ENCODE measurements around the gene HSPA2.
"Not testable (repeated sequence)": the region's sequence is repeated elsewhere in the genome, so short reads cannot be mapped to it uniquely, and the experiment has no call there.

HSPA2 gene

DNA sequence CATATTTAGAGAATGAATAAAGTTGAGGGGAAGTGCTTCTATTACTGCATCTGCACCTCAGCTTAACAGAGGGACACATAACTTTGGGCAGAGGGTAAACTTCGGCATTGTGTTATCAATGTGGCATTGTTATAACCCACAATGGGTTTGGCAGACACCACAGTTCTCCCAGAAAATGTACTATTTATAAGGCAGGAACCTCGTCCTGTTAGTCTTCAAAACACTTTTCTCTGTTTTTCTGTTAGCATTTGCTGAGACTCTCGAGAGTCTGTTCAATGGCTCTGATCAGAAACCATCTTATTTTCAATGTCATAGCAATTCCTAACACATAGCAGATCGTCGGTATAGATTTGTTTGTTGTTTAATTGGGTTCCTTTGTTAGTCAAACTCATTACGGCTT, 23.2 kb downstream of the HSPA2 start:
- no peak for DNase-seq

DNA sequence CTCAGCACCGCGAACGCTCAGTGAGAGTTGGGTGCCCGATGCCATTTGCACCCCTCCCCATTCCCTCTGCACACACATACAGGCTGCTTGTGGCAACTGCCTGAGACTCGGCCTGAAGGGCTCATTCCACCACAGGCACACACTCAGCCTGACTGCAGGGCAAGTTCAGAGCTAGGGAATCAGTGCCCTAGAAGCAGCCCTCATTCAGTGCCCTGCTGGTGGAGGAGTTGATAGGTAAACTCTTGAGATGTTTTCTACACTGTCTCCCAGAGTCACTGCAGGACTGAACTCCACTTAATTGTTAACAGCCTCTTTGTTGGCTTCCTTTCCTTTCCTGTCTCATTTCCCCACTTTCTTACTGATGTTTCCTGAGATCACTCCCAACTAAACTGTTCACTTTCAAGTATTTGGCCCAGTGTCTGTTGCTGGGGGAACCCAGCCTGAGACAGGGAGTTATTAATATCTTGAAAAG, 26.1 kb downstream of the HSPA2 start:
- no peak for DNase-seq

DNA sequence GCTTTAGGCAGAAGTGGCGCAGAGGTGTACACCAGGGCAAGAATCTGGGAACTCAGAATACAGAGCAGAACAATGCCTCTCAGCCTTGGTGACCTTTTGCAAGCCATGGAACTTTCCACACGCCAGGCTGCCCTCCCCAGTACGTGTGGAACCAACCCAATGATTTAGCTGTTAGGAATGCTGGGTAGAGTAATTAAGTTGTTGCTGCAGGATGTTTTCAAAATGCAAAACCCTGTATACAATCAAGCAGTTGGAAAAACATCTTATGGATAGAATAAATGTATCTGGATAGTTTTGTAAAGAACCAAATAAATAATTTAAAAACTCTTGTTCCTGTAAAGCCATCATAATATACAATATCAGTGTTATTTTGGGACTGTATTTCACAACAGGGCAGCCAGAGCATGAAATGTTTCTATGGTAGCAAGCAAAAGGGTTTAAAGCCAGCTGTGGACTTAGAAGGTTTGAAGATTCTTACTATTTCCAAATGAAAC, 28.6 kb downstream of the HSPA2 start:
- no peak for DNase-seq

DNA sequence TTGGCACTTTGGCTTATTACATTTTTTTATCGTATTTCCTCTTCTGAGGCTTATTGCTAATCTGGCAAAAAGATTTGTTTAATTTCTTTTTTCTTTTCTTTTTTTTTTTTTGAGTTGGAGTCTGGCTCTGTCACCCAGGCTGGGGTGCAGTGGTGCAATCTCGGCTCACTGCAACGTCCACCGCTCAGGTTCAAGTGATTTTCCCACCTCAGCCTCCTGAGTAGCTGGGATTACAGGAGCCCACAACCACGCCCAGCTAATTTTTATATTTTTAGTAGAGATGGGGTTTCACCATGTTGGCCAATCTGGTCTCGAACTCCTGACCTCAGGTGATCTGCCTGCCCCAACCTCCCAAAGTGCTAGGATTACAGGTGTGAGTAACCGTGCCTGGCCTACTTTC, 29.1 kb downstream of the HSPA2 start:
- not testable (repeated sequence) for DNase-seq

DNA sequence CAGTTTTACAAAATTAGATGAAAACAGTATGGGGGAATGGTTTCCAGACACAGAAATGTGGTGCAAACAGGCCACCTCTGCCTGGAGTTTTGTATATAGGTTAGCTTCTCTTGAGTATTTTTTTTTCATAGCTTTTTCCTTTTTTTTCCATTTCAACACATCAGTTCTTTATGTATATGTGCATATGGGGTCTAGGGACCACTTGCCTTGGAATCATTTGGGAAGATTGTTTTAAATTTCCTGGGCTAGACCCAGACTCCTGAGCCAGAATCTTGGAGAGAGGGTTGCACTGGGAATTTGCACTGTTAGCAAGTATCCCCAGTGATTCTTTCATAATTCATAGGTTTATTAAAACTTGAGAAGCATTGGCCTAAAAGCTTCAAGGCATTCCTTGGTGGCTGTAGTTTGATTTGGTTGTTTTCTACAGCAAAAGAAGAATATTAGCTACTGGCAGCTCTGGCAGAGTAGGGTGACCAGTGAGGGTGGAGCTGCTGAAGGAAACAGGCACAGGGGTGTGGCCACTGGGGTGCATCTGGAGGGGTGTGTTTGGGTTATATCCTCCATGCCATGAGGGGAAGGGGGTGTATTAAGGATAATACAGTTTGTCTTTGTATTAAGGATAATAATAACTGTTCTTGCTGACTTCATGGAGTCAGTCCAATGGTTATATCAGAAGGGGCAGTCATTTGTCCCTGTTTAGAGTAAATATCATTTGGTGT, 32.0 kb downstream of the HSPA2 start:
- no peak for DNase-seq

DNA sequence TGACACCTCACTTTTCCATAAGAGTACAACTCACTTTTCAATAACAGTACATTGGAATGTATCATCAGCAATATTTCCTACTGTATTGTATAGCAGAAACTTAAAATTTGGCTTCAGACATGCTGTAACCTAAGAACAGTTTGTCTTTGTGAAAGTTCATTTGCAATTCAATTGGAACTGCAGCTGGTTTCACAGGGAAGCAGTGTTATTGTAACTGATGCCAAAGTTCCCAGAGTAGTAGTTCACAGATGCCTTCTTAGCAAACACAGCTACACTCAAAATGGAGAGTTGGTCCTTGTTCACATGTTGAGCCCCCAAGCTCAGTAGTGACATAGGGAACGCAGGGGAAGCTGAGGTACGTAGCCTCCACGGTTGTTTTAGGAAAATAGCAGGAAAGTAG, 32.6 kb downstream of the HSPA2 start:
- no peak for DNase-seq

DNA sequence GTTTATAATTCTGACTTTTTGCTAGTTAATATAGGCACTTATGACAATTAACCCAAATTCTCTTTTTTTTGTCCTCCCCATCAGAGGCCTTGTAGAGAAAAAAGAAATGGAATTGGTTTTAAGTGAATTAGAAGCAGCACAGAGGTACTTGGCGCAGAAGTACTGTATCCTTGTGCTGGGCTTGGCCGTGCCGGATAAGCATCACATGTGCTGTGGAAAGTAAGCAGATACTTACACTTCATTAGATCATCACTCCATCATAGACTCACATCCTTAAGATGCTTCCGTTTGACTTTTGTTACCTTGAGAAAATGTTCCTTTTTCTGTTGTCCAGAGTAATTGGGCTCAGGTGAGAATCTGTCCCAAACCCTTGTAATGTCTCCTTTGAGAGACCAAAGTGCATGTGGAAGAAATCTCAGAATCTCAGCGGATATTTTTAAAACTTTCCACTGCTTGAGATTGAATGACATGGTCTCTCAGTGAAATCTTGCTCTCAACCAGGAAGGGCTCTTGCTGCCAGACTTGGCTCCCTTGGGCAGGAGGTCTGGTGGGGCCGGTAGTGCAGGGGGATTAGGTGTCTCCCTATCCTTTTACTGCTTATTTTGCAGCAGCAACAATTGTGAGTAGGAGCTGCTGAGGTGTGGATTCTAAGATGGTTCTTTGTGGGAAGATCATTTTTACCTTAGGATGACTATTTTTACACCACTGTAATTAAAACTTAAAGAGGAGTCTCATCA, 34.0 kb downstream of the HSPA2 start:
- no peak for DNase-seq

DNA sequence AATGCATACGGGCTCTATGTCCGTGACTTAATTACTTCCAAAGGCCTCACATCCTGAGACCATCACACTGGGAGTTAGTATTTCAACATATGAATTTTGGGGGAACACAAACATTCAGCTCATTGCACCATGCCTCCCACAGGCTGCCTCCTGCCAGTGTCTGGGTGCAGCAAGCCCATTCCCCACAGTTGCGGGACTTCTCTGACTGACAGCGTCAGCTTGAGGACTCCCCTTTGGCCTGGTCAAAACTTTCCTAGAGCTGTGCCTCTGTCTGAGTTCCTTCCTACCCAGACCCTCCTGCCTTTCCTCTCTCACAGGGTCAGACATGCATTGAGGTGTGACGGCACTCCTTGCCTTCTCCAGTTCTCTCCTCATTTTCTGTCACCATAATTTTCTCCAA, 36.7 kb downstream of the HSPA2 start:
- no peak for DNase-seq

DNA sequence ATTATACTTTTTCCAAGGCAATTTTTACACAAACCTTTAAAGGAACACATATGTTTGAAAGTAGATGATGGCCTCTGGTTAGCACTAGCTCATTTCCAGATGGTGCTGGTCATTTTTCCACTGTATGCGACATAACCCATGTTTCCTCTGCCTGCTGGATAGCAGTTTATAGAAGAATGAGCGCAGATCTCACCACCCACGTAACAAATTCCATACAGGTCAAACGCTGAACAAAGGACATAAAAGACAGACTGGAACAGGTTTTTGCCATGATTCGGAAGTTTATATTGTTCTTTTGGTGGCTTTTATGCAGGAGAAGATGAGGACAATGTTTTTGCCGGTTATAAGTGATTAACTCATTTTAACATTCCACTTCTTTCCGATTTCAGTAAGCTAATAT, 39.9 kb downstream of the HSPA2 start:
- no peak for DNase-seq

DNA sequence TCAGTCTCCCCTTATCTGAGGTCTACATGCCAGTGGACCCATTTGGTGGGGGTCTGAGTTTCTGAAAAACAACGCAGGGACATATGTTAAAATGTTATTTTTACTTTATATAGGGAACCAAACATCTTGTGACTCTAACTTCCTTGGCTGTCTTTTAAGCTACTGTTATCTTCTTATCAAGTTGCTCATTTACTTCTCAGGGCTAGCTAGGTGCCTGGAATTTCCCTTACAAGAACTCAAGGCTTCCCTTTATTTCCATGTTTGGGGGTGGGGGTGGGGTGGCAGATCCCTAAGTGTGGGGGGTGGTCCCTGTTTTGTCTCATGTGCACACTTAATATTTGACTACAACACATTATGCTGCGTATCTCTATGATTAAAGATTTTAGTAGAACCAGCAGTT, 40.8 kb downstream of the HSPA2 start:
- no peak for DNase-seq

DNA sequence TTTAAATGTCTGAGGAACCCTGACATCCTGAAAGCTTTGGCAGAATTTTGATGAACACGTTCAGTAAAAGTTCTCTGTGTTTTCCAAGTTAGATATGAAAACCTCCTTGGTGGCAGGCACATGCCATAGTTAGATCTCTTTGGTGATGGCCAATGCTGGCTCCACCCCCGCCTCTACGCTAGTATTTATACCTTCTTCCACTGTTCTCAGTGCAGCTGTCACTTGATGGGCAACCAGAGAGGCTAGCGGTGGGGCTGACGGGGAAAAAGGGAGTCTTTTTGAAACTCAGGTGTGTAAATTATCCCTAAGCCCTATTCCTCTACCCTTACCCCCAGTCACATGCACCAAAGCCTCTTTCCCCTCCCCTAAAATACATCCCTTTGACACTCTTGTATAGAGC, 41.3 kb downstream of the HSPA2 start:
- no peak for DNase-seq

DNA sequence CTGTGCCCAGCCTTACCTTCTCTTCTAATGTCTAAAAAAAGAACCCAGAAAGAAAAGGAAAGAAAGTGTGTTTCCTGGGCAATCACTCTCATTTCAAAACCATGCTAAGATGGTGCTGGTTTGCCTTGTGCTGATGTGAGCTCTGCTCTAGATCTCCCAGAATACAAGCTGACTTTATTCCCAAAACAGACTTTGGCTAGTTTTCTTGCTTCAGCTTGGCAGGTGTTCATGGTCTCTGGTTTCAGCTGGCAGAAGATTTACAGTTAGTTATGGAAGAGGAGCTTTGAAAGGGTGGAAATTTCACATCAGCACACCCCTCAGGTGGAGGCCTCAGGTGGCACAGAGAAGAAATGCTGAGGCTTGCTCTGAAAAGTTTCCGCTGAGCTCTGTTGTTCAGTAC, 43.6 kb downstream of the HSPA2 start:
- DNase-seq, result no peak

DNA sequence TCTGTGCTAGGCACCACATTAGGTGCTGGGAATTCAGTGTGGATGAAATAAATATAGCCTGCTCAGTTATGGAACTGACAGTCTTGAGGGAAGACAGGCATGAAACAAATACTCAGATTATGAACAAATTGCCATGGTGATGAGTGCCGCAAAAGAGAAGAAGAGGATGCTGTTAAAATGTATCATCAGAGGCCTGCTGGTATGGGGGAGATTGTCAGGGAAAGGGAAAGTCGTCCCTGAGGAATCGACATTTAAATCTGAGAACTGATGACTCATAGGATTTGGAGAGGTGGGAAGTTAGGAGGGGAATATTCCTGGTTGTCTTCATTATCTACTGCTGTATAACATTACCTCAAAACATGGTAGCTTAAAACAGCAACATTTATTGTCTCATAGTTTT, 51.3 kb downstream of the HSPA2 start:
- no peak for DNase-seq

Measured in NCI-H82 (cell line).